BJ (cell line): Measurements from ENCODE around the gene NXPH3. TPM values are rescaled to one million over a fixed set of nuclear protein-coding genes. Genes with fewer than 3 reads are reported as not detected.

ENCODE experiments used
- CTCF ChIA-PET: fragments of 350-600 bp; formaldehyde crosslinking; extraction: SDS; loops from one replicate; lab custom pipeline; 2021; ENCODE audit warnings: antibody characterized with exemption, inconsistent platforms; lab: Yijun Ruan, JAX
- POLR2A ChIA-PET: fragments of 300-600 bp; sonication (Branson Sonifier 250); formaldehyde crosslinking; extraction: SDS; loops from one replicate; lab custom pipeline; 2021; ENCODE audit warnings: antibody characterized with exemption; lab: Charles Lee
- DNase-seq: peaks from one replicate; pipeline ENCODE4 v3.0.0-alpha.2; 2011; ENCODE audit warnings: low read depth
- H3K27me3 ChIP-seq: 2 replicates; pipeline ENCODE4 v1.6.0; 2011; ENCODE audit warnings: low read length; ENCODE audit not compliant: control insufficient read depth, insufficient read depth
- H3K36me3 ChIP-seq: 2 replicates; pipeline ENCODE4 v1.5.1; 2011; ENCODE audit warnings: low read length; ENCODE audit not compliant: control insufficient read depth, insufficient read depth
- H3K4me3 ChIP-seq: 2 replicates; pipeline ENCODE4 v1.5.1; 2011; ENCODE audit warnings: low read depth, mild to moderate bottlenecking, control low read depth, low read length
- polyA plus RNA-seq: library from polyadenylated mRNA; depleted of rRNA; stranded (reverse); fragments of >200 nt; gene quantifications from 2 replicates; pipeline ENCODE4 v1.2.3, GENCODE V29; 2011
- TF ChIP-seq, protein P1 (sequence below): IDR thresholded peaks from 2 replicates; pipeline ENCODE4 v1.5.1; 2011; ENCODE audit warnings: low read depth, mild to moderate bottlenecking, control low read depth, inconsistent platforms, low read length, moderate library complexity; ENCODE audit not compliant: insufficient read depth

The NXPH3 gene
- polyA plus RNA-seq, 1 experiment = 9.3 TPM

DNA sequence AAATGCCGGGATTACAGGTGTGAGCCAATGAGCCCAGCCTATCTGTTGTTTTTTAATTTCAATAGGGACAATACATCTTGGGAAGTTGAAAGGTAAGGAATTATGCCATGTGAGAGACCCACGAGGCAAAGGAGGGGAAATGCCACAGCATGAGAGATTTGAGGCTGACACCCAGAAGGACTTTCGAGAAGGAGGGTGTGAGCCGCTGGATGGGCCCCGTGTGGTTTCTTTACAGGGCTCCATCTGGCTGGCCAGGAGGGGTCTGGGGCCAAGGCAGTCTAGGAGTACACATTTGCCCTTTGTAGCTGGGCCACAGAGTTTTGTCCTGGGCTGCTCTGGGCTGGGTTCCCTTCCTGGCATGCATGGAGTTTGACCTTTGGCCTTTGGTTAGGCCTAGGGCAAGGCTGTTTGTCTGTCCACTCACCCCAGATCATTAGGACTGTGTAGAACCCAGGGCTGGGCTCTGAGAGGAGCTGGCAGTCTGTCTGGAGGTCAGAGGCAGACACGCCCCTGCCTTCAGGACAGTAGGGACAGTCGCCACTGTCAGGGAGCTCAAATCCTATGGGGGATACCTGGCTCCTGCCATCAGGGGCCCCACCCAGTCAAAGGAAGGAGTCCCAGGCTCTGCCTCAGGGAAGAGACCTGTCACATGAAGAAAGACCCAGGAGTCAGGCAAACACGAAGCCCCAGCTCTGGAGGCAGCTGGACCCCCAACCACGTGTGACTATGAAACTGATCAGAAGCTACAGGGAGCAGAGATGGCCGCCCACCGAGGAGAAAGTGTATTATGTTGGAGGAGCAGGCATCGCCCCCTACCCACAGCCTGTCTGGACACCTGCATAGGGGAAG lies 24.2 kb upstream of the NXPH3 start:
- TF ChIP-seq, protein P1, sequence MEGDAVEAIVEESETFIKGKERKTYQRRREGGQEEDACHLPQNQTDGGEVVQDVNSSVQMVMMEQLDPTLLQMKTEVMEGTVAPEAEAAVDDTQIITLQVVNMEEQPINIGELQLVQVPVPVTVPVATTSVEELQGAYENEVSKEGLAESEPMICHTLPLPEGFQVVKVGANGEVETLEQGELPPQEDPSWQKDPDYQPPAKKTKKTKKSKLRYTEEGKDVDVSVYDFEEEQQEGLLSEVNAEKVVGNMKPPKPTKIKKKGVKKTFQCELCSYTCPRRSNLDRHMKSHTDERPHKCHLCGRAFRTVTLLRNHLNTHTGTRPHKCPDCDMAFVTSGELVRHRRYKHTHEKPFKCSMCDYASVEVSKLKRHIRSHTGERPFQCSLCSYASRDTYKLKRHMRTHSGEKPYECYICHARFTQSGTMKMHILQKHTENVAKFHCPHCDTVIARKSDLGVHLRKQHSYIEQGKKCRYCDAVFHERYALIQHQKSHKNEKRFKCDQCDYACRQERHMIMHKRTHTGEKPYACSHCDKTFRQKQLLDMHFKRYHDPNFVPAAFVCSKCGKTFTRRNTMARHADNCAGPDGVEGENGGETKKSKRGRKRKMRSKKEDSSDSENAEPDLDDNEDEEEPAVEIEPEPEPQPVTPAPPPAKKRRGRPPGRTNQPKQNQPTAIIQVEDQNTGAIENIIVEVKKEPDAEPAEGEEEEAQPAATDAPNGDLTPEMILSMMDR = no peak
- Histone ChIP-seq H3K4me3 (no peak overlapping the region), H3K36me3 (no peaks in the 10 kb centered on the region), H3K27me3 (peaks cover 6% of the 10 kb centered on the region; the same call in 1 of the 2 replicates)
- POLR2A ChIA-PET = no interaction called here
- CTCF ChIA-PET = interaction anchor here (0.9 to 10.9 kb wide), 2 partner anchors 119 to 236 kb away, joined by 3 to 294 read pairs; no protein-coding TSS in a partner anchor
- DNase-seq = no peak

DNA sequence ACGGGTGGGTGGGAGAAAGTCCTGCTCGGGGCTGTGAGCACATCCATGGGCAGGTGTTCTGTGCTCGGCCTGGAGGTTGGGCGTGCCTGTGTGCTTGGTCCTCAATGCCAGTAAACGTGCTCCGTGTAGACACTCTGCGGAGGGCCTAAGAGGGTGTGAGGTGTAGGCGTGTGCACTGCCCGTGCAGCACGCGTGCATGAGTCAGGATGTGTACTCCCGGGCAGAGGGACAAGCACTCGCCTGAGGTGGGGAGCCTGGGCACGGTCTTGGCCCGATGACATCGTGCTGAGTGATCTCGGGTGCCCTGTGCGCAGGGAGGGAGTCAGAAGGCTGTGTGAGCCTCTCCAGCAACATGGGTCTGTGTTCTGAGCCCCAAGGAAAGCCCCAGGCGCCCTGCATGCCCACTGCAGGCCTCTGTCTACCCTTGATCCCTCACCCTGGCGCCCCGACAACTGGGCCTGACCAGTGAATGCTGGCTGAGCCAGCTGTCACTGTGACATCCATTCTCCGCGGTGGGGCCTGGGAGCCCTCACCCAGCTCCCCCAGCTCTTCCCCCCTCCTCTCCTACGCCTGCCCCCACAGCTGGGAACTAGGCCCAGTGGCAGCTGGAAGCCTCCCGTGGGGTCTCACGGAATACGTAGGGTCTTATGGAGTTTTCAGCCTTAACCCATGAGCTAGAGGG lies 23.5 kb upstream of the NXPH3 start:
- TF ChIP-seq, protein P1 = no peak
- no peak for DNase-seq
- no peaks in the 10 kb centered on the region for H3K36me3 ChIP-seq
- CTCF ChIA-PET = interaction anchor here (0.6 to 10.9 kb wide), 4 partner anchors 120 to 530 kb away, joined by 3 to 294 read pairs (median 4); no protein-coding TSS in a partner anchor
- no peak overlapping the region for H3K4me3 ChIP-seq
- POLR2A ChIA-PET = no interaction called here
- H3K27me3 ChIP-seq = peaks cover 4% of the 10 kb centered on the region; the same call in 1 of the 2 replicates

DNA sequence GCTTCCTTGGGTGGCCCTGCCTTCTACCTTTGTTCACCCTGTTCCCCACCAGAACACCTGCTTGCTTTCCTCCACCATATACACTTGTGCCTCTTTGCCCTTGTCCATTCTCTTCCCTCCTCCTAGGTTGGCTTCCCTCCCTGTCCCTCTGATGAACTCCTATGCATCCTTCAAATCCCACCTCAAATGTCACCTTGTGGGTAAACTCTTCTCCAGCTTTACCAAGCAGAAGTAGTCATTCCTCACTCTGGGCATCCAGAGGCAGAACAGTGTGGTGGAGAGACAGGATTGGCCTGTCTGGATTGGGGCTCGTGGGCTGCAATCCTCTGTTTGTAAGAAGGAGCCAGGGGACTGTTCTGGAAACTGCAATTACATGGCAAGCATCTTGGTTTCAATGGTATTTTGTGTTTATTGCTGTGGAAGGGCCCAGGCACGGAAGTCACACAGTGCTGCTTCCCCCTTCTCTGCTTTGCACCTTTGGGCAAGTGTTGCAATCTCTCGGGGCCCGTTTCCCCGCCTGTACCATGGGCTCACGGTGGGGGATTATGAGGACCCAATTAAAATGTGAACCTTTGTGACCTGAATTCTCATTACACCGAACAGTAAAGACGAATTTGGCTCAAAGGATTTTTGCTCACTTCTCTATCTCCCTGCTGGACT lies 21.9 kb upstream of the NXPH3 start:
- Histone ChIP-seq H3K27me3 (0 out of 2 replicates have a peak, but pooled peaks cover 1% of the 10 kb centered on the region), H3K4me3 (no peak overlapping the region), H3K36me3 (no peaks in the 10 kb centered on the region)
- TF ChIP-seq, protein P1 = no peak
- POLR2A ChIA-PET = no interaction called here
- CTCF ChIA-PET = interaction anchor here (0.9 to 10.9 kb wide), 4 partner anchors 12 to 236 kb away, joined by 3 to 294 read pairs (median 72); partner anchors contain the start of gene NGFR
- DNase-seq = no peak

DNA sequence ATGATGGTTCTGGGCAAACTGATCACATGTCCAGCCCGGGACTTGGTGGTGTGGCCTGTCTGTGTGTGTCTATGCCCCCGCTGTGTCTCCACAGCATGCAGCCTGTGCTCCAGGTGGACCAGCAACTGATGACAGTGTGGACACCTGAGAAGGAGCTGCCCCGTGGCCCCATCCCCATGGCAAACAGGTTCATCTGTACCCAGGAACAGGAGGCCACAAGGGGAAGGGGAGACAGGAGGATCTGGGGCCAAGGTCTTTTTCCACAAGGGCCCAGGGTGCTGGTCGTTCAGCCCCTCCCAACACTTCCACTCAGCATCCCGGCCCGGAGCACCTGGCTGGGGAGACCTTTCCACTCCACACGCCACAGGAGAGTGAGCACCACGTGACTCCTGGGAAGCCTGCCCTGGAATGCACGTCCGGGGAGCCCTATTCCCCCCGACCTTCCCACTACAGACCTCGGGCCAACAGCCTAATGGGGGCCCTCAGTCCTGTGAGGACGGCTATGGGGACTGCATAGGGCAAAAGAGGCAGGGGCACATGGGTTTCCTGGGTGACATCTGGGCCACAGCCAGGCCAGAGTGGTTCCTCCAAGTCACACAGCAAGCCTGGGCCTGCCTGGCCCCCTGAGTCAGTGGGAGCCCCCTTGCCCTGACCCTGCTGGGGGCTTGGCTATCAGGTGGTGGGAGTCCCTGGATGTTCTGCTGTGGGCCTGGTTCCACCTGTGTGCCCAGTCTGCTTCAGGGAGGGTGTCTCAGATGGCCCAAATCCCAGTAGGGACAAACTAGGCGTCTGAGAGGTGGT lies 20.8 kb upstream of the NXPH3 start:
- CTCF ChIA-PET = interaction anchor here (0.9 to 10.9 kb wide), 19 partner anchors 9 to 237 kb away, joined by 3 to 294 read pairs (median 16); partner anchors contain the start of genes NGFR, PHB1 and SLC35B1
- POLR2A ChIA-PET = no interaction called here
- Histone ChIP-seq H3K4me3 (no peak overlapping the region), H3K36me3 (no peaks in the 10 kb centered on the region), H3K27me3 (0 out of 2 replicates have a peak, but pooled peaks cover 1% of the 10 kb centered on the region)
- no peak for DNase-seq
- TF ChIP-seq, protein P1 = no peak
